NCI-H526 (cell line): ENCODE results near the gene PSMB5.
A peak's percentile ranks its signal among the peaks of the same experiment; 100 is the strongest.

Experiments
- DNase-seq, 2 experiments: peaks; one replicate each; lab custom pipeline; 2025; lab: John Stamatoyannopoulos, UW

PSMB5 gene

DNA sequence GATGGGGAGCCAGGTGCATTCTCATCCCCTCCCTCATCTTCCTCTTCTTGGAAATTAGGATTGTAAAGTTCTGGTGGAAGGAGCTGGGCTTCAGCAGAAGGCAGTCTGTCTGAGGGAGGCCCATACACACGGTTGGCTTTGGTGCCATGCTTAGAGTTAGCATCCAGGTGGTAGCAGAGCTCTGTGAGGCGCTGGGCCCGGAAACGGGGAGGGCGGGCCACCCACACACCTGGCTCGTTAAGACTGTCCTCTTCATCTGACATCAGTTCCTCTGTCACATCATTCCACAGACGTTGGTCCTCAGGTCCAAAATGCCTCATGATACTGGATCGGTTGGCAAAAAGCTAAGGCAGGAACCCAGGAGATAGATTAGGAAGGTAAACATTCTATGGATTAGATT is 47.4 kb downstream of the PSMB5 start:
- no peak for DNase-seq

DNA sequence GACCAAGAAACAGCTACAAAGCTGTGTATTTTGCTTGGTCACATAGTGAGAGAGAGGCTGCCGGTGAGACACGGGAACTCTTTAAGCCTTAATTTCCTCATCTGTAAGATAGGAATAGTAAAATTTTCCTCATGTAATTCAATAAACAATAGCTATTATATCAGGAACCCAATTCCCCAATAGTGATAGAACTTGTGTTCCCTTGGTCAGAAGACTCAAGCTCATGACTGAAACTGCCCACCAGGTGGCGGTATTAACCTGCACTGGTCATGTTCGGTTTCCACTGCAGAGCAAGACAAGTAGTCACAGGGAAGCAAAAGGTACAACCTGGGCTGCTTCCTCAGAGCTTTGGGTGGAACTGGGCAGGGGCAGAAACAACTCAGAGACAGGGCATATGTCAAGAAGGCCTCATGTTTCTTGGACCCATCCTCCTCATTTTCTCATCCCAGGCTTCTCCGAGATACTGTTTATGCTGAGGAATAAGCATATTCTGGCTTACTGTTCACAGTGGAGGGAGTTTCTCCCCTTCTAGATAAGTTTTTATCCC is 48.1 kb downstream of the PSMB5 start:
- DNase-seq, result peak; percentile 55 to 92

DNA sequence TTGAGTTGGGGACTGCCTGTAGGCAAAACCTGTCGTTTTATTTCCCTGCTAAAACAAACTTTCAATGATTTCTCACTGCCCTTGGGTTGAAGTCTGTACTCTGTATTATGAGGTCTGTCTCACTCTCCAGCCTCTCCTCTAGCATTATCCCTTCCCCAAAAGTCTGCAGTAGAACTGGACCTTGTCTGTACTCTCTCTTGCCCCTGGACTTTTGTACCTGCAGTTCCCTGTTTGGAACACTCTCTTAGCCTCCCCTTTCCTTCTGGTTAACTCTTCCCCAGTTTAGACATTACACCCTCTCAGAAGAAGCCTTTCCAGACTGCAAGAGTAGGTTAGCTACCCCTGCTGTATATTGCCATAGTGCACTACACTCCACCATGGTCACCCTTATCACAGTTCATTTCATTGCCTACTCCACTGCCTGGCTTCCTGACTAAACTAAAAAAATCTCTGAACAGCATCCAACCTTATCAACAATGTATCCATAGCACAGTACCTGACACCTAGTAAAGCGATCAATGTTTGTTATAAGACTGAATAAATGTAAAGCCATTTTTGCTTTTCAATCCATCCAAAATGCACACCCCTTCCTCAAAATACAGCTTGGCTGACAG is 48.7 kb downstream of the PSMB5 start:
- no peak for DNase-seq

DNA sequence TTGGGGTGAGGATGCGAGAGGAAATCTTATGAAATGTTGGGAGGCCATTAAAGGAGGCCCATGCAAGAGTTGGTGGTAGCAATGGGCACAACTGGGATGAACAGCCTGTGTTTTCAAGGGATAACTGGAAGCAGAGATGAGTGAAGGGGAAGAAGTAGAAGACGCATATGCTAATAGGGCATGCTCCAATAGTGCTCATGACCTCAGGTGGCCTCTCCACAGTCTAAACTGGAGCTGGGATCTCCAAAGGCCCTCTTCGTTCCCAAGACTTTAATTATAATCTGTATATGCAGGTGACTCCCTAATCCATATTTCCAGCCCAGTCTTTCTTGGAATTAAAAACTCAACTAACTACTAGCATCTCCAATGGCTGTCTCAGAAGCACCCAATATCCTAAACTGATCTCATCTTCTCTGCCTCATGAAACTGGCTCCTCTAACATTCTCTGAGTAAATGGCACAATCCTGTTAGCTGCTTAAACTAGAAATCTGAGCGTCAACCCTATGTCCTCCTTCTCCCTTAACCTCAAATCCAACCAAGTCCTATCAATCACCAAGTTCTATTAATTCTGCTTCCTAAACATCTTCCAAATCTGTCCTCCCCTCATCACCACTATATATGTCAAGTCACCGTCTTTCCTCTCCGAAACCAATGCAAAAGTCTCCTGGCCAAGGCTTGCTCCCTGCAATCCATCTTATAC is 49.6 kb downstream of the PSMB5 start:
- DNase-seq, result no peak

DNA sequence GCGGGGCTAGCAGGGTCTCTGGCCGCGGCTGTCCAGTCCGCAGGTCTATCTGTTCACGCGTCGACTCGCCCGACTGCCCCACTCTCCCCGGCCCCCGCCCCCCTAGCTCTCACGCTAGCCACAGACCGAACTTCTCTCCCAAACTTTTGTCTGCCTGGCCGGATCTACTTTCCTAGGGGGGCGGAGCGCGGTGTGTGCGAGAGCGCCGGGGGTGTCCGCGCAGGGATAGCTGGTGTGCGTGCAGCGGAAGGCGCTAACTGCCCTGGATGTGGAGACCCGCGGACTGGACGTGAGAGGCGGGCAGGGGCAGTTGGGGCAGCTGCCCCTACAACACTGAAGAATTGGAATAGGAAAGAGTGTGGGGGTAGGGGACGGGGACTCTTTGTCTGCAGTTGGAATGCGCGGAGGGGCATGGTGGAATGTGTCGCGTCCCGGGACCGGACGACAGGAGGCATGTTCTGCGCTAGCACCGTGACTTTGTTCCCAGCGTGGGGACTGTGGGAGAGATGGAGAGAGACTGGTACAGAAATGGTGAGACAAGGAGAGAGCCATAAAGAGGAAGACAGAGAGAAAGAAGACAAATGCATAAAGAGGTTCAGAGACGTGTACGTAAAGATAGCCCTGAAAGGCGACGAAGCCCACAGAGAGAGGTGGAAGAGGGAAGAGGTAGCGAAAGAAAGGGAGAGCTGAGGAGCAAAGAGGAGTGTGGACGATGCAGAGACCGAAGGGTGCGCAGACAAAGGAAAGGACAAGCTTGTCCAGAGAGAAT is 52.0 kb downstream of the PSMB5 start, which contains the start of gene AJUBA:
AJUBA (minus strand) TSS at position 75 of the 769 bp plus-strand sequence. CDS start 285 bp downstream, outside the sequence.
- DNase-seq, result peak in 1 of 2 experiments; percentile 69

DNA sequence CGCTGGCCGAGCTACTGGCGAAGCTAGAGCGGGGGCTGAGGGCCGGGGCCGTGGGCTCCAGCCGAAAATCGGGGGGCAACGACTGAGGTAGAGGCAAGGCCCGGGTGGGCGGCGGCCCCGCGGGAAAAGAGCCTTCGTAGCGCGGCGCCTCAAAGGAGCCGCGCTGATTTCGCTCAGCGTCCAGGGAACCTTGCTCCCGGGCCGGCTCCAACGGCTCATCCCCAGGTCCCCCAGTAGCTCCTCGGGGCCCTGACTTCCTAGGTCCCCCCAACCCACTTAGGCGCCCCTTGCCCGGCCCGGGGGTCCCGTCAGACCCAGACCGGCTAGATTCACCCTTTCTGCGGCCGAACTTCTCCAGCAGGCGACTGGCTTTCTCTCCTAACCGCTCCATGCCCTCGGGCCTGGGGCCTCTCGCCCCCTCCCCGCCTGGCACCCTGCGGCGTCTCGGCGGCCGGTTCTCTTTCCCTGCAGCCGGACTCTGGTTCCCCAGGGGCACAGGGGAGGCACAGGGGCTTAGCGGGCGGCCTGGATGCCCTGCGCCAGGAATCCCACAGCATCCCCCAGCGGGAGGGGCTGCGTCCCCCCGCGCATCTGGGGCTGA is 52.7 kb downstream of the PSMB5 start:
- DNase-seq, result peak in 1 of 2 experiments; percentile 29

DNA sequence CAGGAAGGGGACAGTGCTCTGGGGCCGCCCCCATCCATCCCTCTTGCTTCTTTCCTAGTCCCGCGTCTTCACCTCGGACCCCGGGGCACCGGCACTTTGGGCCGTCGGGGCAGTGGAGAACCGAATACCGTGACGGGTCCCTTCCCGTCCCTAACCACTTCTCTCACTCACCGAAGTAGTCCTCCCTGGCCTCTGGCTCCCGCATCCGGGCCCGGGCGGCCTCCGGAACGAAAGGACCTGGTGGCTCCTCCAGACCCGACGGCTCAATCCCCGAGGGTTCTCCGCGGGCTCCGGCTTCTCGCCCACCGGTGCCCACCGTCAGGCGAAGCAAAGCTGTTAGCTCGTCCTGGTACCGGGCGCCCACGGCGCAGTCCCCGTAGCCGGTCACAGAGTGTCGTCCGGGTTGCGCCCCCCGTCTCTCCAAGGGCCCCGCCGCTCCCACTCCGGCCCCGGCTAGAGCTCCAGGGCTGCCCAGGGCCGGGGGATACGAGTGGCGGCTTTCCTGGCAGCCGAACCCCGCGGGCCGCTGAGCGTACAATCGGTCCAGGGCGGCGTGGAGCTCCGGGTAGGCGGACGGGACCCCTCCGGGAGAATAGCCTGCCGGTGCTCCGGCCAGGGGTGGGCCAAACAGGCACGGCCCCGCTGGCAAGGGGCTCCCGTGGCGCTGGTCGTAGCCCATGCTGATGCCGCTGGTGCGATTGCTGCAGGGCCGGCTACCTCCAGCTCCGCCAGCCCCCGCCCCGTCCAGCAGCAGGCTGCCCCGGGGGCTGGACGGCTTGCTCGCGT is 53.4 kb downstream of the PSMB5 start:
- peak in 1 of 2 experiments; percentile 22 for DNase-seq

DNA sequence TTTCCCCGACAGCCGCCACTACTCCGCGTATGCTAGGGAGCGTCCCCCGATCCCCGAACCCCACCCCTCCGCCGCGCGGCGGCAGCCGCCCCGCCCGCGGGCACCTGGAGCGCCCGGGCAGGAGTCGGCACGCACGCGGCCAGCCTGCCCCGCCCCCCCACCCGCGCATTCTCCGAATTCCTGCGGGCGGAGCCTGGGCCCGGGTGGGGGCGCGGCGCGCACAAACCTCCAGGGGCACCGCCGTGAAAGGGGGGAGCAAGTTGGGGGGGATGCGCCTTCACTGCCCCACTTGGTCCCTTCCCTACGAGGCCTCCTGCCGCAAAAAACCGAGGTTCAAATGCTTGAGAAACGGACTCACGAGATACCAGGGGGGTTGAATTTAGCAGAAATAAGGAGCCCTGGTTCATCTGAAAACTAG is 54.0 kb downstream of the PSMB5 start:
- DNase-seq, result peak in 1 of 2 experiments; percentile 26

DNA sequence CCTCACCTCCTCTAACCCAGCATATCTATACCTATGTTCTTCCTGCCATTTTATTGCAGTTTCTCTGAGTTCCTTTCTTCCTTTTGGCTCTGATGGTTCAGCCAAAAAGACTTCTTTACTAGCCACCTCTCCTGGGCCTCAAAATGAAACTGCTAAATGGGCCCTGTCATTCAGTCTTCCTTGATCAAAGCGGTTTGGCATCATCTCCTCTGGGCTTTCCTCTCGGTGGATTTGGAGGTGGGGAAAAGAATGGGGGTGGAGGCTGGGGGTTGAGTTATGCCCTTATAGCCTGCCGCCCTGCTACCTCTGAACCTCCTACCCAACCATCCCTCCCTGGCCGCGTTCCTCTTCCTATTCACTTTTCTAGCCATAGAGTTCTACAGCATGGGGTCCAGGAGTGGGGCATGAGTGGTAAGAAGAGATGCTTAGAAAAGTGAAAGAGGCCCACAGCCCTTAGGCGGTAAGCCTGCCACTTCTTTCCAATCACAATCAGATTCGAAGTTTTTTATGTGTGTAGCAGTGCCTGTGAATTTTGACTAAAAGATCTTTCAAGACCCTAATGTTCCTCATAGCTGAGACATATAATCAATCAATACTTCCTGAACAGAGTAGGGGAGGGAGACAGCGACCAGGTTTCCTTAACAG is 54.8 kb downstream of the PSMB5 start:
- DNase-seq, result no peak

DNA sequence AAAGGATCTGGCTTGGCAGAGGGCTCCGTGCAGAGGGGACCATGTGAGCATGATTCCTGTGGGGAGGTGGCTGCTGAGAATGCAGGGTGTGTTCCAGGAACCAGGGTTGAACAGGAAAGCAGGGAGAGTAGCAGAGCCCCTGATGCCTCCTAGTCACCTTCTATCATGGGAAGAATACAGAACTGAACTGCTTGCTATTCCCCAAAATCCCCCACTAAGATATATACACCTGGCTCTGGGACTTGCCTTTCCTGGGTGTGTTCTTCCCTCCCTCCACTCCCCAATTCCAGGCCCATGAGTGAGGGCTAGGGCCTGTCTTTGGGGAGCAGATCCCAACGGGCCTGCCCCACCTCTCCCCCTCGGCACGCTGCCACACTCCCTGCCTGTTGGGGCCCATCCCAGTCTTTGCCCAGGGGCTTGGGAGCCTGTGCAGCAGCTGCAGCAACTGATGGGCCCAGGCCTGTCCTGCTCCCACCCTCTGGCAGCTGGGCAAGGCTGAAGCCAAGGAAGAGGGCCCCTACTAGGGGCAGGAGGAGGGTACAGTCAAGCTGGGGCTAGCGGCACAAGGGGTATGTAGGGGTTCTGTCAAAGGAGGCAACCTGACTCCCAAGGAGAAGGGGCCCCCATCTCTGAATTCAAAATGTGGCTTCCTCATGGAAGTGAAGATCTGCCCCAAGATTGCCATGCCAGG is 55.6 kb downstream of the PSMB5 start:
- DNase-seq, result peak in 1 of 2 experiments; percentile 19

DNA sequence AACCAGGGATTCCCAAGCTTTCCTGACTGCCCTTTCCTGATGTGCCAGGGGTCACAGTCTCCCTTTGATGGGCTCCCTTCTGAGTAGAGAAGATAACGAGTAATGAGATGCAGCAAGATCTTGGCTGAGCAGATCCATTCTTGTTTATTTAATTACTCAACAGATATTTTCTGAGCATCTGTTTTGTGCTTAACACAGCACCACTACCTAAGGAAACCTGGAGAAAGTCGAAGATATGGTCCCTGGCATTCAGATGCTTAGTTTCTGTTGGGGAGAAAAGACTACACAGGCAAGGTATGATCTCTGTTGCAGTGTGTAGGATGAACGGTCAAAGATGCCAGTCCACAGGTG is 56.2 kb downstream of the PSMB5 start:
- DNase-seq, result no peak

DNA sequence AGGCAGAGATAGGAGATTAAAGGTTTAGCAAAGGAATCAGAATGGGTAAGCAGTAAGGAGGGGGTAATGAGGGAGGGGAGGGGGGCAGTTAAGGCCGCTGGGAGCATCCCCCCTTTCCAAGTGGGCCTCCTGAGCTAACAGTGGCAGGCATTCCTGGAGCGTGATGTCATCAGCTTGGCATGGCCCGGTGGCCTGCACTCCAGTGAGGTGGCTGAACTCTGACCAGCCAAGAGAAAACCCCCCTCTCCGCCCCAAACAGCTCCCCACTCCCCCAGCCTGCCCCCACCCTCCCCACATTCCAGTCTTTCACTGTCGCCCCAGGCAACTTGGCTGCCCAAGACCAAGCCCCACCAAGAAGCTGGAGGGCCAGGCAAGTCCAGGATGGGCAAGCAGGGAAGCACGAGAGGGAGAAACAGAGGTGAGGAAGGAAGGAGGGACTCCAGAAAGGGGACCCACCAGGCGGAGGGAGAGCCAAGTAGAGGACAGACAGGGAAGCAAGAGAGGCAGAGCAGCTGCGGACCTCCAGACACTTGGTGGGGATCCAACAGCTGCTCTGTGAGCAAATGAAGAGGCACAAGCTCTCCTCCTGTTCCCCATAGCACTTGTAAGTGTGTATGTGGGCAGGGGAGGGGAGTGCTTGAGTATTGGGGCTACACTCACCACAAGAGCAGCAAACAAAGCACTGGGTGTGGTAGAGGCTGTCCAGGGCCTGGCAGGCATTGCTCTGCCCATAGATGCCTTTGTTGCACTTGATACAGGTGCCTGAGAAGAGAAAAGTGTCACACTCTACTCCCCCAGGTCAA is 56.8 kb downstream of the PSMB5 start:
- DNase-seq, result no peak

DNA sequence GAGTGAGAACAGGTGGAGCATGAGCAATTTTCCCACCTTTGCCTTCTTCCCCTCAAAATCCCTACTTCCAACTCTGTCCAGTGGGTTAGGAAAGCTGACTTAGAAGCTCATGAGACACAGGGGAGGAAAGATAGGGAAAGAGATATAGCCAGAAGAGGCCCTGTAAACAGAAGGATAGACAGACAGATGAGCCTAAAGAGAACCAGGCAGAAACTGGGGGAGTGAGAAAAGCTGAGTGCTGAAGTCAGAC is 57.3 kb downstream of the PSMB5 start:
- DNase-seq, result peak in 1 of 2 experiments; percentile 38

DNA sequence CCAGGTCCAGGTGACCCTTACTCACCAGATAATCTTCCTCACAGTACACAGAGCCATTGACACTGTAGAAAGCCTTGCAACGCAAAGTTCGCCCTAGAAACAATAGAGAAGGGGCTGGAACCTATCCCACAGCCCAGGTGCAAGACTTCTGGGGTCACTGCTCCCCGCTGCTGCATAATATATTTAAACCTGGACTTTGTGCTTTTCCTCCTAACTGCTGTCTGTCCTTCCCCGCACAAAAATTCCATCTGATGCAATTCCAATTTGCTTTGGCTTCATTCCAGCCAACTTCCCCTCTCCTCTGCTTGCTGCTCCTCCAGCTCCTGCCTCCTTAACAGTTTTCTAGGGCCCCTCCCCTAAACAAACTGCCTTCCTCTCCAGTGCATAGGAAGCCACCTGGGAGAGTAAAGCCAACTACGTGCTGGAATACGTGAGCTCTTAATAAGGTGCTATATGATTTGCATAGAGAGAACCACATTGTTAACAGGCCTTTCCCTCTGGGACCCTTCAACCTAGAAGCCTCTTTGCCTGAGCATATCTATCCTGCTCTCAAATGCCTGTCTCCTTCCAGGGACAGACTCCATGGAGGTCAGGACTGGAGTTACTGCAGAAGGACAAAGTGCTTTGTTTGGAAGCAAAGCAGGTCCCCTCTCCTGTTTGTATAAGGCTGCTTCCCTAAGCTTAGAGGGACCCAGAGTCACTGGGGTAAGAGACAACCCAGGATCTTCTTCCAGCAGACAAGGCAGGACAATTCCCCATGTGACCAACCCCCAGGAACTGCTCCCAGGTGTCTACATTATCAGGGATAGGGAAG is 57.9 kb downstream of the PSMB5 start:
- peak; percentile 97 to 98 for DNase-seq
